ENCODE measurements around the gene SASH1.

GRCh38 chr6:148529010-148529409 lies 186.4 kb downstream of the SASH1 start:
- no peak for TF ChIP-seq CTCF (IDR thresholded peaks at IDR 0.05)
- TF ChIP-seq POLR2A (IDR thresholded peaks at IDR 0.05): no peak

All from esophagus squamous epithelium (tissue), 4 donors.